Mammary epithelial cell (primary cell): ENCODE measurements around the gene MED9.

Source experiments
- EZH2 ChIP-seq: IDR thresholded peaks from 2 replicates; pipeline ENCODE4 v1.6.1; 2012; ENCODE audit warnings: low read length, inconsistent platforms, borderline replicate concordance
- TF ChIP-seq, protein P1 (sequence below), 2 donors: IDR thresholded peaks in 1 of 2; conservative IDR thresholded peaks in 1 of 2; 2 replicates each; pipeline ENCODE4 v1.5.1; 2011 to 2012; ENCODE audit warnings: inconsistent platforms in 2 of 2, low read length in 2 of 2, mild to moderate bottlenecking in 2 of 2, control low read depth in 1 of 2, low read depth in 1 of 2; ENCODE audit not compliant: insufficient read depth in 1 of 2; ENCODE audit errors: extremely low read depth in 1 of 2

DNA sequence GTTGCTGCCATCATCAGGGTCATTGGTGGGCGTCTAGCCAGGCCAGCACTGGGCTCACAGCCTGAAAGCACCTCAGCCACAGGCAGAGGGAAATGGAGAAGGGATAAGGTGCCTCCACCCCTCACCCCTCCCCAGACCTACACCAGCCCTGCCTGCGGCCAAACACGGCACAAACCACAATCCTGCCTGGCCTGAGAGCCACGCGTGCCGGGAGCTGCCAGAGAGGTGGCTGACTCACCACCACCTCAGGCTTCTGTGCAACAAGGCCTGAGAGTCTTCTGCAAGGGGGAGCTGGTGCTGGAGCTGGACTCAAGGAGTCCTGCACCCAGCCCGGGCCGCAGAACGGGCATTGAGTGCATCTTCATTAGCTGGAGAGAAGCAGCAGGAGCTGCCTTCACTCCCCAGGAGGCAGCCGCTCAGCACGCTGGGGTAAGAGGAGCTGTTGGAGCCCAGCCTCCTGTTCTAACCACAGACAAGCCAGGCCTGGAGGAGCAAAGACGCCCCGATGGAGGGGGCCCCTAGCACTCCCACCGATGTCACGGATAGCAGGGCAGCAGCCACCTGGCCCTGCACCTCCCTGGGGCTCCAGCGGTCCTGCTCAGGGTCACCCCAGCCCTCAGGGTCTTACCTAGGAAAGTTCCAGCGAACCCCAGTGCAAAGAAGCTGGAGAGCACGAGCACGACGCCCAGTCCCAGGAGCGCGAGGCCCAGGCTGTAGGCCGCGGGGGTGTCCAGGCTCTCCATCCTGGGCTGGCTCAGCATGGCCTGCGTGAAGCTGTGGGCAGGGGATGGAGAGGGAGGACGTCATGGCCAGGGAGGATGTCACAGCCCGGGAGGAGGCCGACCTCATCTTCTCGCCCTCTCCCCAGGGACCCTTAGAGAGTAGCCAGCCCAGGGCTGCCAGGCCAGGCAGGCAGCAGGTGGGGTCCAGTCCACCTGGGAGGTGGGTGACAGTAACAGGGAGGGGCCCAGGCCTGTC is 35.4 kb downstream of the MED9 start:
- TF ChIP-seq EZH2 = no peak
- TF ChIP-seq, protein P1, sequence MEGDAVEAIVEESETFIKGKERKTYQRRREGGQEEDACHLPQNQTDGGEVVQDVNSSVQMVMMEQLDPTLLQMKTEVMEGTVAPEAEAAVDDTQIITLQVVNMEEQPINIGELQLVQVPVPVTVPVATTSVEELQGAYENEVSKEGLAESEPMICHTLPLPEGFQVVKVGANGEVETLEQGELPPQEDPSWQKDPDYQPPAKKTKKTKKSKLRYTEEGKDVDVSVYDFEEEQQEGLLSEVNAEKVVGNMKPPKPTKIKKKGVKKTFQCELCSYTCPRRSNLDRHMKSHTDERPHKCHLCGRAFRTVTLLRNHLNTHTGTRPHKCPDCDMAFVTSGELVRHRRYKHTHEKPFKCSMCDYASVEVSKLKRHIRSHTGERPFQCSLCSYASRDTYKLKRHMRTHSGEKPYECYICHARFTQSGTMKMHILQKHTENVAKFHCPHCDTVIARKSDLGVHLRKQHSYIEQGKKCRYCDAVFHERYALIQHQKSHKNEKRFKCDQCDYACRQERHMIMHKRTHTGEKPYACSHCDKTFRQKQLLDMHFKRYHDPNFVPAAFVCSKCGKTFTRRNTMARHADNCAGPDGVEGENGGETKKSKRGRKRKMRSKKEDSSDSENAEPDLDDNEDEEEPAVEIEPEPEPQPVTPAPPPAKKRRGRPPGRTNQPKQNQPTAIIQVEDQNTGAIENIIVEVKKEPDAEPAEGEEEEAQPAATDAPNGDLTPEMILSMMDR (conservative IDR thresholded peaks at IDR 0.05 in 1 of 2, IDR thresholded peaks at IDR 0.05 in 1 of 2; ENCODE audit: extremely low read depth in 1 of 2, insufficient read depth in 1 of 2, low read depth in 1 of 2, low read length in 2 of 2) = no peak
